Pulmonary artery endothelial cell (primary cell): ENCODE measurements around the gene EVC2. TPM values are rescaled to one million over a fixed set of nuclear protein-coding genes. Genes with fewer than 3 reads are reported as not detected.
"Not testable (repeated sequence)": the region's sequence is repeated elsewhere in the genome, so short reads cannot be mapped to it uniquely, and the experiment has no call there.

Source experiments
- DNase-seq: peaks from one replicate; pipeline ENCODE4 v3.0.0-alpha.2; 2011; ENCODE audit warnings: low read depth, low spot score
- total RNA-seq: library from RNA; depleted of rRNA; stranded (reverse); fragments of >200 nt; gene quantifications from 2 replicates; pipeline ENCODE4 v1.2.3, GENCODE V29; 2014

The EVC2 gene
- total RNA-seq, 1 donor from 2014 or later: 9.3 TPM

DNA sequence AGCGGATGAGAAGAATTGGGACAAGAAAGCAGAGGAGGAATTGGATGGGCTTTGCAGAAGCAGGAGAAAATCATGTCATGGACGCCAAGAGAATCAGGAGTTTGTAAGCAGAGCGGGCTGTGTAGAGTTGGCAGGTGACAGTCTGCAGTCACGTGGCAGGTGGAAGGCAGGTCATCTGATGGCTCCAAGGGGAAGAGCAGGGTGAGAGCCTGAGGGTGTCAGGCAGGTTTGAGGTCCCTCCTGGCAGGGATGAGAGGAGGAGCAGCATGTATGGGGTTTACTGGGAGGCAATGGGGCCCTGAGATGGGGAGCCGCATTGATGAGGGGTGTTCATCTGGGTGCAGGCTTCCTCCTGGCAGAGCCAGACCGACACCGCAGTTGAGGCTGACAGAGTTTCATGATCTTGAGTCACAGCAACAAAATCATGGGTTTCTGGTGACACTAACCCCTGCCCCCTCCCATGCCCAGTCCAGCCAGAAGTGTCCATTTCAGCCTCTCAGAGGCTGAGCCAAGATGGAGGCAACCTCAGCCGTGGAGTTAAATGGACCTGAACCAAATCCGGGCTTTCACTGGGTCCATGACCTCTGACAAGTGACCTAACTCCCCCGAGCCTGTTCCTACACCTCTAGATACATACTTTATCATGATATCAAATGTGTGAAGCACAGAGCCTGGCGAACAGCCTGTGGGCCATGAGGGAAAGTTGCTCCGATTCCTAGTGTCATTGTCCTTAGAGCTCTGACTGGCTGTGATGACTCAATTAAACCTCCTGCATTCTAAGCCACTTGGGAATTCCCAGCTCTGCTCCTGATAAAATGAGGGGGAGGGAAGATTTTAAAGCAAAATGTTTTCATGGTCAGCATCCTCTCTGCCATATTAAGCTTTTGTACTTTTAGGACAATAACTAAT, 38.7 kb upstream of the EVC2 start:
- DNase-seq: peak; percentile 36

- no peak for DNase-seq
Observed at GRCh38 chr4:5746250-5746649, 37.9 kb upstream of the EVC2 start.

DNA sequence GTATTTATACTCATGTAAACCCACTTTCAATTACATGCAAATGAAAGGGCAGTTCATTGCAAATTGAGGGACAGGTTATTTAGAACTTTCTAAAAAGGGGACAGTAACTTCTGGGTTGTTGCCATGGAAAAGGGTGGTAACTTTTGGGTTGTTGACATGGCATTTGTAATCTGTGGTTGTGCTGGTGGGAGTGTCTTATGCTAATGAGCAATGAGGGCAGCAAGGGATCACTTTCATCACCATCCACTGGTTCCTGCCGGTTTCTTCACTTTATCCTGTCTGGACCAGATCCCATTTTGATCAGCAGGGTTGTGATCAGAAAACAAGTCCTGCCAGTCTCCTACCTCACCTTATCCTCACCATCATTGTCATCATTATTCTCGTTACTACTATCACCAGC, 34.6 kb upstream of the EVC2 start:
- no peak for DNase-seq

GRCh38 chr4:5742388-5742787, 34.0 kb upstream of the EVC2 start:
- no peak for DNase-seq

- DNase-seq: no peak
Observed at GRCh38 chr4:5738061-5738460, 29.7 kb upstream of the EVC2 start.

DNA sequence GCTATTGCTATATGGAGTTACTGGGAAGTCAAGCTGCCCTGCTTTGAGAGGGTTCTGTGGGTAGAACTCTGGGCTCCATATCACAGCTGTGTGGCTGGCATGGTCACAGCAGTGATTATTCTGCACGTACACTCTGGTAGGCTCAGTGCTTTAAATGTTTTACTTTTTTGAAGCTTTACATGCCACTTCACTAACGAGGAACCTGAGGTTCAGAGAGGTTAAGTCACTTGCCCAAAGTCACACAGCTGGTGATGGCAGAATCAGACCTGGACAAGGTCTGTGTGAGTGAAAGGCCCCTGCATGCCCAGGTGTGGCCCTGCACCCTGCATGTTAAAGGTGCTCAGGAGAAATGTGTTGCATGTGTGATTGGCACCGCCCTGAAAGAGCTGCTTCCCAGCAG, 27.1 kb upstream of the EVC2 start:
- DNase-seq: no peak

DNA sequence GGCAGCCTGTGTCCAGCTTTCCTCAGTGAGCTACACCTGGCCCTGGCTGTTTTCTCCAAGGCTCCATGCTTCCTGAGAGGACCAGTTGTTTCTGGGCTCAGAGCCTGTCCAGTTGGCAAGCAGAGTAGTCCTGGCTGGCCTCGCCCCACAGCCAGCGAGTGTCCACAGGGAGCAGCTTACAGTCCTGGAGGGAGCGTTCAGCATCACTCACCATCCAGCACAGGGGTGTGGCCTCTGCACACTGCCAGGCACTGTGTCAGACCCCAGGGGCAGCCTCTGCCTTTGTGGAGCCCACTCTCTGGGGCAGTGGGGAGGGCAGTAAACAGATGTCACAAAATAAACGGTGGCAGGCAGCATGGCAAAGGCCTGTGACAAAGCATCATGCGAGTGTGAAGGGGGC, 26.5 kb upstream of the EVC2 start:
- no peak for DNase-seq

- DNase-seq: no peak
Observed at GRCh38 chr4:5732158-5732557, 23.8 kb upstream of the EVC2 start.

- no peak for DNase-seq
Observed at GRCh38 chr4:5730993-5731990, 22.9 kb upstream of the EVC2 start.

DNA sequence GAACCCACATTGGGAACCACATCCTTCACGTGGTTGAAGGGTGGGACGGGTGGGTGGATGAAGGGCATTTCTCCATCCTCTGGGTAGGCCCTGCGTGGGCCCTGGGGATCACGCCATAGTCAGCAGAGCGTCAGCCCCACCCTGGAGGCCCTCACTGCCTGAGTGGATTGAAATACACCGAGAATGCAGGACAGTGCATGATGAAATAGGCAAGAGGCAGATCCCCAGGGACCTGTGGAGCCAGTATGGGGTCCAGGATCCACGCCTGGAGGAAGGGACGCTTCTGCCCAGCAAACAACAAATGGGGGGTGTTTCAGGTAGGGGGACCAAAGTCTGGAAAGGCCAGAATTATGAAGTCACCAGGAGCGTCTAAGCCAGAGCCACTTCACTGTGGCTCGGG, 22.1 kb upstream of the EVC2 start:
- no peak for DNase-seq

- DNase-seq: not testable (repeated sequence)
Observed at GRCh38 chr4:5728412-5728811, 20.1 kb upstream of the EVC2 start.

- DNase-seq: no peak
Observed at GRCh38 chr4:5724377-5724776, 16.0 kb upstream of the EVC2 start.

- no peak for DNase-seq
Observed at GRCh38 chr4:5722328-5722727, 14.0 kb upstream of the EVC2 start.

DNA sequence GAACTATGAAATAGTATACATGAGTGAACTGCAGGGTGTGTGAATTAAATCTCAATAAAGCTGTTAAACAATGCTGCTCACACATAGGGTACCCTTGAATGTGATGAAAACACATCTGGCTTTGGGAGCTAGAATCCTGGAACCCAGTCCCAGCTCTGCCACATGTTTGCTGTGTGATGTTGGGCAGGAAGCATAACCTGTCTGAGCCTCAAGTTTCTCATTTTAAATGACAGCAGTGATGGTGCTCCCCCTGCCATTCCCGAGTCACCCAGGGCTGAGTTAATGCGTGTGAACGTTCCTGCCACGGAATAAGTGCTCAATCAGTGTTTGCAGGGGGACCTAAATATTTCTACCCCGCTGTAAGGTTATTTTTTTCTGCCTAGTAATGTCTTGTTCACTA, 13.6 kb upstream of the EVC2 start:
- DNase-seq: no peak

- DNase-seq: no peak
Observed at GRCh38 chr4:5720980-5721379, 12.6 kb upstream of the EVC2 start.

DNA sequence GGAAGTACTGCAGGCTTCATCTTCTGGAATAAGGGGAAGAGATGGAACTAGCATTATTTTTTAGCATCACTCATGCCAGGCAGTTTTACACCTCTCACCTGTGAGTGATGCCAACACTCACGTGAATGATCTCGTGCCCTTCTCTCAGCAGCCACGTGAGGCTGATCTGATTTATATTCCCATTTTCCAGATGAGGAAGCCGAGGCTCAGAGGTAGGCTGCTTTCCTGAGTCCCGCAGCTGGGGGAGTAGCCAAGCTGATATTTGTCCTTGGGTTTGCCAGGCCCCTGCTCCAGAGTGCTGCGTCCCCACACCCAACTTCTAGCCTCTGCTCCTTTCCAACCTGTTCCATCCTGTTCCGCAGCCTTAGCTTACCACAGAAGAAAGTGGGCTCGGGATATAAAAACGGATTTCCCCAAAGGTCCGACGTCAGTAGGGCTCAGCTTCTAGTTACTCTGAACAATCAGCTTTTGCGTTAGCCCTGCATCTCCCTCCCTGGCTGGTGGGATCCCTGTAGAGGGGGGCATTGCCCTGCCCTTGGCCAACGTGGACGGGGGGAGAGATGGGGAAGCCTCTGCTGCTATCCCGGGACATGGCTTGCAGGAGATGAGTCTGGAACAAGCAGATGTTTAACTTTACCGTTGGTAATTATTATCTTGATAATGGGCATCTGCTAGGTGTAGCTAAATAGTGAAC, 11.9 kb upstream of the EVC2 start:
- DNase-seq: no peak

GRCh38 chr4:5719350-5720055, 11.1 kb upstream of the EVC2 start:
- DNase-seq: no peak

- DNase-seq: no peak
Observed at GRCh38 chr4:5718411-5718810, 10.1 kb upstream of the EVC2 start.

GRCh38 chr4:5717449-5718158, 9.2 kb upstream of the EVC2 start:
- DNase-seq: no peak

GRCh38 chr4:5716391-5716790, 8.0 kb upstream of the EVC2 start:
- no peak for DNase-seq
